NCI-H526 treated with DMSO at 0.1 percent for 48 hours (cell line): Measurements from ENCODE around the gene PTPN13.
"Not testable (repeated sequence)": the region's sequence is repeated elsewhere in the genome, so short reads cannot be mapped to it uniquely, and the experiment has no call there.

Source experiments
- DNase-seq: peaks from one replicate; lab custom pipeline; 2025; lab: John Stamatoyannopoulos, UW

PTPN13 gene

GRCh38 chr4:86644892-86645291 lies 50.8 kb downstream of the PTPN13 start:
- no peak for DNase-seq

- no peak for DNase-seq
These were observed 58.3 kb downstream of the PTPN13 start for GRCh38 chr4:86652332-86652932.

- no peak for DNase-seq
These were observed 59.2 kb downstream of the PTPN13 start for GRCh38 chr4:86653237-86653865.

- not testable (repeated sequence) for DNase-seq
These were observed 62.7 kb downstream of the PTPN13 start for GRCh38 chr4:86656781-86657180.

- DNase-seq, result no peak
These were observed 63.3 kb downstream of the PTPN13 start for GRCh38 chr4:86657382-86657781.

- DNase-seq, result no peak
These were observed 63.8 kb downstream of the PTPN13 start for GRCh38 chr4:86657910-86658309.

GRCh38 chr4:86660401-86660800 lies 66.3 kb downstream of the PTPN13 start:
- DNase-seq, result no peak

- DNase-seq, result no peak
These were observed 66.9 kb downstream of the PTPN13 start for GRCh38 chr4:86661006-86661405.

GRCh38 chr4:86661418-86661817 lies 67.3 kb downstream of the PTPN13 start:
- DNase-seq, result no peak

- no peak for DNase-seq
These were observed 70.8 kb downstream of the PTPN13 start for GRCh38 chr4:86664959-86665358.

- DNase-seq, result no peak
These were observed 76.2 kb downstream of the PTPN13 start for GRCh38 chr4:86670298-86670697.

GRCh38 chr4:86670756-86671155 lies 76.6 kb downstream of the PTPN13 start:
- no peak for DNase-seq

GRCh38 chr4:86675548-86675947 lies 81.4 kb downstream of the PTPN13 start:
- no peak for DNase-seq

GRCh38 chr4:86678796-86679195 lies 84.7 kb downstream of the PTPN13 start:
- DNase-seq, result no peak

GRCh38 chr4:86679441-86679840 lies 85.3 kb downstream of the PTPN13 start:
- no peak for DNase-seq

- DNase-seq, result no peak
These were observed 89.1 kb downstream of the PTPN13 start for GRCh38 chr4:86683167-86683566.

GRCh38 chr4:86683983-86684382 lies 89.9 kb downstream of the PTPN13 start:
- no peak for DNase-seq

GRCh38 chr4:86685401-86685800 lies 91.3 kb downstream of the PTPN13 start:
- no peak for DNase-seq

GRCh38 chr4:86686741-86687140 lies 92.6 kb downstream of the PTPN13 start:
- no peak for DNase-seq

GRCh38 chr4:86688026-86688425 lies 93.9 kb downstream of the PTPN13 start:
- DNase-seq, result no peak

GRCh38 chr4:86704601-86705000 lies 110.5 kb downstream of the PTPN13 start:
- no peak for DNase-seq

GRCh38 chr4:86706923-86707597 lies 112.9 kb downstream of the PTPN13 start:
- no peak for DNase-seq

- no peak for DNase-seq
These were observed 123.5 kb downstream of the PTPN13 start for GRCh38 chr4:86717651-86718050.

GRCh38 chr4:86718152-86718551 lies 124.0 kb downstream of the PTPN13 start:
- no peak for DNase-seq
